HCT116 (cell line): ENCODE data around the gene CLDN5. TPM values are rescaled to one million over a fixed set of nuclear protein-coding genes. Genes with fewer than 3 reads are reported as not detected.

Experiments
- ATAC-seq: fragments of 200-7000 bp; cut with Tn5 transposase; 2 replicates; pipeline ENCODE4 v1.9.1; 2020; ENCODE audit warnings: mild to moderate bottlenecking, moderate library complexity
- Bru-seq: library from RNA; stranded (reverse); fragments of 400-500 nt; gene quantifications from one replicate; lab custom pipeline; 2021; lab: Mats Ljungman, UMichigan
- BruChase-seq, 2 experiments: library from RNA; stranded (reverse); fragments of 400-500 nt; gene quantifications; one replicate each; lab custom pipeline; 2021; lab: Mats Ljungman, UMichigan
- BruUV-seq: library from RNA; stranded (reverse); fragments of 400-500 nt; replicated peaks from 2 replicates; lab custom pipeline; 2021; lab: Mats Ljungman, UMichigan
- CTCF ChIA-PET: fragments of 300-600 bp; sonication (Branson Sonifier 250); formaldehyde crosslinking; loops from one replicate; lab custom pipeline; 2021; ENCODE audit warnings: antibody characterized with exemption; lab: Charles Lee
- POLR2A ChIA-PET: fragments of 300-600, 350-600 bp; sonication (Branson Sonifier 250); formaldehyde crosslinking; loops from one replicate; lab custom pipeline; 2021; ENCODE audit warnings: antibody characterized with exemption; lab: Charles Lee
- RAD21 ChIA-PET, 2 experiments: fragments of 300-600 bp; sonication (Branson Sonifier 250); formaldehyde crosslinking; loops; one replicate each; lab custom pipeline; 2023; ENCODE audit warnings: low total read pairs in 2 of 2; ENCODE audit not compliant: uncharacterized antibody in 2 of 2, unreplicated experiment in 2 of 2, low non-redundant PET in 1 of 2; lab: Charles Lee
- DNase-seq: peaks from one replicate; pipeline ENCODE4 v3.0.0-alpha.2; 2010; ENCODE audit warnings: low read depth, low spot score
- H2AFZ ChIP-seq: fragments of 200-600 bp; shearing (Covaris generic), sonication (generic); 2 replicates; pipeline ENCODE4 v1.6.1; 2017; ENCODE audit warnings: low read depth, mixed run types, mixed read lengths, antibody characterized with exemption, low read length; ENCODE audit not compliant: poor library complexity, severe bottlenecking
- H3K27ac ChIP-seq: 2 replicates; pipeline ENCODE4 v1.5.1; 2012; ENCODE audit warnings: low read depth, low read length
- H3K27me3 ChIP-seq: fragments of 200-600 bp; sonication (generic); 2 replicates; pipeline ENCODE4 v1.6.1; 2016; ENCODE audit warnings: mixed run types, low read length, mixed read lengths; ENCODE audit not compliant: insufficient read depth
- H3K36me3 ChIP-seq, 2 experiments: fragments of 200-500 bp in 1 of 2; fragments of 200-600 bp in 1 of 2; sonication (Bioruptor generic) in 1 of 2; sonication (generic) in 1 of 2; 2 replicates each; pipeline versions ENCODE4 v1.5.1 to v1.6.1; 2014 to 2016; ENCODE audit warnings: low read length in 2 of 2, inconsistent platforms in 1 of 2, mixed read lengths in 1 of 2, mixed run types in 1 of 2; ENCODE audit not compliant: insufficient read depth in 2 of 2, control insufficient read depth in 1 of 2
- H3K4me1 ChIP-seq, 2 experiments: fragments of 200-600 bp in 1 of 2; sonication (generic) in 1 of 2; 2 replicates each; pipeline versions ENCODE4 v1.5.1 to v1.6.1; 2012 to 2017; ENCODE audit warnings: low read length in 2 of 2, inconsistent platforms in 1 of 2, mild to moderate bottlenecking in 1 of 2, mixed read lengths in 1 of 2, mixed run types in 1 of 2, moderate library complexity in 1 of 2; ENCODE audit not compliant: insufficient read depth in 2 of 2, control insufficient read depth in 1 of 2
- H3K4me2 ChIP-seq: fragments of 200-600 bp; sonication (generic); 2 replicates; pipeline ENCODE4 v1.6.1; 2017; ENCODE audit warnings: mixed run types, low read length, mixed read lengths
- H3K4me3 ChIP-seq, 2 experiments: fragments of 200-600 bp in 1 of 2; sonication (generic) in 1 of 2; replicated peaks in 1 of 2; 2 replicates each; pipeline ENCODE4 v1.5.1; 2011 to 2016; ENCODE audit warnings: low read length in 2 of 2, control low read depth in 1 of 2, low read depth in 1 of 2, mild to moderate bottlenecking in 1 of 2, mixed read lengths in 1 of 2, mixed run types in 1 of 2
- H3K79me2 ChIP-seq: fragments of 200-600 bp; sonication (generic); 2 replicates; pipeline ENCODE4 v1.6.1; 2017; ENCODE audit warnings: mild to moderate bottlenecking, mixed run types, low read length, moderate library complexity, mixed read lengths; ENCODE audit not compliant: insufficient read depth
- H3K9ac ChIP-seq: fragments of 200-600 bp; sonication (generic); 2 replicates; pipeline ENCODE4 v1.6.1; 2016; ENCODE audit warnings: low read length, mixed read lengths
- H3K9me2 ChIP-seq: fragments of 200-600 bp; sonication (generic), shearing (Covaris generic); 2 replicates; pipeline ENCODE4 v1.6.1; 2017; ENCODE audit warnings: mixed run types, mild to moderate bottlenecking, moderate library complexity; ENCODE audit not compliant: insufficient read depth
- H3K9me3 ChIP-seq, 2 experiments: fragments of 200-500 bp in 1 of 2; fragments of 200-600 bp in 1 of 2; sonication (Bioruptor generic) in 1 of 2; sonication (generic) in 1 of 2; 2 replicates each; pipeline ENCODE4 v1.6.1; 2014 to 2017; ENCODE audit warnings: low read length in 2 of 2, mixed read lengths in 2 of 2, inconsistent platforms in 1 of 2, low read depth in 1 of 2, mild to moderate bottlenecking in 1 of 2, mixed run types in 1 of 2, moderate library complexity in 1 of 2; ENCODE audit not compliant: control insufficient read depth in 1 of 2, insufficient read depth in 1 of 2
- H4K20me1 ChIP-seq: fragments of 200-600 bp; sonication (generic), shearing (Covaris generic); 2 replicates; pipeline ENCODE4 v1.6.1; 2017; ENCODE audit warnings: mixed run types, mild to moderate bottlenecking, moderate library complexity; ENCODE audit not compliant: insufficient read depth
- CEBPB ChIP-seq: IDR thresholded peaks from 2 replicates; pipeline ENCODE4 v1.6.1; 2012; ENCODE audit warnings: low read depth
- EGR1 ChIP-seq: IDR thresholded peaks from 2 replicates; pipeline ENCODE4 v1.6.1; 2012; ENCODE audit warnings: low read depth
- ELF1 ChIP-seq: IDR thresholded peaks from 2 replicates; pipeline ENCODE4 v1.6.1; 2012; ENCODE audit warnings: low read depth, borderline replicate concordance
- EZH2 ChIP-seq: fragments of 200-600 bp; sonication (generic); IDR thresholded peaks from 2 replicates; pipeline ENCODE4 v1.6.1; 2017; ENCODE audit warnings: antibody characterized with exemption, mixed run types
- EZH2phosphoT487 ChIP-seq: fragments of 200-600 bp; IDR thresholded peaks from 2 replicates; pipeline ENCODE4 v1.6.1; 2018; ENCODE audit warnings: antibody characterized with exemption, borderline replicate concordance
- FOSL1 ChIP-seq: IDR thresholded peaks from 2 replicates; pipeline ENCODE4 v1.6.1; 2012; ENCODE audit warnings: low read depth
- POLR2A ChIP-seq: IDR thresholded peaks from 2 replicates; pipeline ENCODE4 v1.7.0; 2011; ENCODE audit warnings: borderline replicate concordance; ENCODE audit not compliant: insufficient read depth, insufficient read length; ENCODE audit errors: extremely low read depth
- POLR2AphosphoS5 ChIP-seq: IDR thresholded peaks from 2 replicates; pipeline ENCODE4 v1.6.1; 2011; ENCODE audit warnings: mild to moderate bottlenecking, low read depth, low read length, moderate library complexity
- RAD21 ChIP-seq: IDR thresholded peaks from 2 replicates; pipeline ENCODE4 v1.6.1; 2012; ENCODE audit warnings: low read depth, mild to moderate bottlenecking
- SIN3A ChIP-seq: IDR thresholded peaks from 2 replicates; pipeline ENCODE4 v1.6.1; 2012; ENCODE audit warnings: low read depth
- SP1 ChIP-seq: IDR thresholded peaks from 2 replicates; pipeline ENCODE4 v1.6.1; 2012; ENCODE audit warnings: low read depth
- SRF ChIP-seq: IDR thresholded peaks from 2 replicates; pipeline ENCODE4 v1.6.1; 2012; ENCODE audit warnings: low read depth
- ZFX ChIP-seq: fragments of 450-650 bp; IDR thresholded peaks from 2 replicates; pipeline ENCODE4 v1.6.1; 2017
- intact Hi-C: fragments of 100-400 bp; cut with micrococcal nuclease; formaldehyde crosslinking; loops from 2 replicates; pipeline ENCODE4 v1.10.0; 2022
- long read RNA-seq: library from polyadenylated mRNA; unstranded; transcript quantifications from one replicate; pipeline ENCODE4 v2.0.0, GENCODE V29; 2021; ENCODE audit not compliant: unreplicated experiment
- polyA plus RNA-seq: library from polyadenylated mRNA; unstranded; fragments of >200 nt; gene quantifications from 2 replicates; pipeline ENCODE4 v1.2.1, GENCODE V29; 2012; ENCODE audit warnings: missing spikeins
- total RNA-seq: library from RNA; stranded (reverse); gene quantifications from one replicate; pipeline ENCODE4 v1.2.1, GENCODE V29; 2021; ENCODE audit not compliant: unreplicated experiment
- TF ChIP-seq, protein P1 (sequence below): IDR thresholded peaks from 2 replicates; pipeline ENCODE4 v1.6.1; 2012

CLDN5 gene, protein sequence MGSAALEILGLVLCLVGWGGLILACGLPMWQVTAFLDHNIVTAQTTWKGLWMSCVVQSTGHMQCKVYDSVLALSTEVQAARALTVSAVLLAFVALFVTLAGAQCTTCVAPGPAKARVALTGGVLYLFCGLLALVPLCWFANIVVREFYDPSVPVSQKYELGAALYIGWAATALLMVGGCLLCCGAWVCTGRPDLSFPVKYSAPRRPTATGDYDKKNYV
- total RNA-seq (0.32 TPM), Bru-seq, nascent RNA (not detected), BruChase-seq, experiment 1, labeled RNA remaining after a 6-hour chase (not detected), BruChase-seq, experiment 2, labeled RNA remaining after a 2-hour chase (not detected)
- polyA plus RNA-seq: 0.08 and 0.09 TPM in 2 replicates
- long read RNA-seq: 0 reads

GRCh38 chr22:19524170-19525115 is at the start of gene CLDN5:
CLDN5 (minus strand) TSS chr22:19524410; CDS start chr22:19524255, 155 bp downstream.
- CTCF ChIA-PET: no interaction called here
- intact Hi-C loops: no loop called here
- H4K20me1 ChIP-seq: no peaks in the 10 kb centered on the region
- H3K4me1 ChIP-seq: peaks cover 0 to 5% of the 10 kb centered on the region in 2 experiments; a peak in 1 of 4 replicates
- H3K27me3 ChIP-seq: no peaks in the 10 kb centered on the region
- TF ChIP-seq SIN3A (no peak), POLR2A (no peak), ELF1 (no peak), SRF (no peak), SP1 (no peak), CEBPB (no peak)
- H3K27ac ChIP-seq: no peak within 1 kb of the TSS
- no peak within 1 kb of the TSS for H3K9ac ChIP-seq
- no peak within 1 kb of the TSS for H2AFZ ChIP-seq
- H3K4me2 ChIP-seq: no peak within 1 kb of the TSS
- no peaks in the 10 kb centered on the region for H3K9me2 ChIP-seq
- H3K79me2 ChIP-seq: no peaks in the 10 kb centered on the region
- no peaks in the 10 kb centered on the region for H3K9me3 ChIP-seq
- POLR2A ChIA-PET: no interaction called here
- RAD21 ChIA-PET: no interaction called here
- no peak within 1 kb of the TSS for H3K4me3 ChIP-seq
- DNase-seq: no peak
- BruUV-seq: no TSS peak
- no peaks in the 10 kb centered on the region for H3K36me3 ChIP-seq
- no peak for ATAC-seq

- H3K9me3 ChIP-seq: no peaks in the 10 kb centered on the region
- ChIA-PET RAD21 (no interaction called here), CTCF (no interaction called here), POLR2A (no interaction called here)
- no peaks in the 10 kb centered on the region for H4K20me1 ChIP-seq
- H3K9ac ChIP-seq: no peak overlapping the region
- no peak for TF ChIP-seq EZH2phosphoT487
- TF ChIP-seq SIN3A: no peak
- TF ChIP-seq RAD21: no peak
- TF ChIP-seq EZH2: no peak
- no peak for TF ChIP-seq EGR1
- no peak for TF ChIP-seq POLR2AphosphoS5
- TF ChIP-seq, protein P1, sequence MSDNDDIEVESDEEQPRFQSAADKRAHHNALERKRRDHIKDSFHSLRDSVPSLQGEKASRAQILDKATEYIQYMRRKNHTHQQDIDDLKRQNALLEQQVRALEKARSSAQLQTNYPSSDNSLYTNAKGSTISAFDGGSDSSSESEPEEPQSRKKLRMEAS: no peak
- no peak for TF ChIP-seq FOSL1
- no peak for TF ChIP-seq POLR2A
- TF ChIP-seq ZFX: no peak
- no peaks in the 10 kb centered on the region for H3K36me3 ChIP-seq
- H3K4me1 ChIP-seq: peaks cover 0 to 9% of the 10 kb centered on the region in 2 experiments; a peak in 2 of 4 replicates
- ATAC-seq (no peak), DNase-seq (no peak)
- H3K4me2 ChIP-seq: no peak overlapping the region
- no peaks in the 10 kb centered on the region for H3K27me3 ChIP-seq
- no TSS peak for BruUV-seq
- H3K4me3 ChIP-seq: no peak overlapping the region
- intact Hi-C loops: no loop called here
- H3K79me2 ChIP-seq: no peaks in the 10 kb centered on the region
- H2AFZ ChIP-seq: no peak overlapping the region
- H3K27ac ChIP-seq: no peak overlapping the region
- H3K9me2 ChIP-seq: no peaks in the 10 kb centered on the region
Measured at GRCh38 chr22:19571995-19572394, 47.8 kb upstream of the CLDN5 start.
